ENCODE measurements around the gene APC2. TPM values are rescaled to one million over a fixed set of nuclear protein-coding genes. Genes with fewer than 3 reads are reported as not detected.

Gene APC2
- total RNA-seq, 1 experiment from 2014 or later, result 0.68 TPM

GRCh38 chr19:1505991-1506881 is 56.3 kb downstream of the APC2 start:
- H3K4me1 Mint-ChIP-seq, result peaks cover 13 to 23% of the 10 kb centered on the region in 2 experiments
- no peak overlapping the region for H3K4ac ChIP-seq (ENCODE audit: low read depth, low read length)
- no peak overlapping the region for H2AK5ac ChIP-seq (ENCODE audit: insufficient read length, low read length)
- H3K9ac ChIP-seq (ENCODE audit: extremely low read depth, insufficient read length, low read length), result no peak overlapping the region
- H4K20me1 ChIP-seq (ENCODE audit: control insufficient read depth, insufficient read depth, insufficient read length), result no peaks in the 10 kb centered on the region
- H3K27me3 Mint-ChIP-seq (ENCODE audit: low read depth), result peaks cover 71% of the 10 kb centered on the region
- TF ChIP-seq, protein P1, sequence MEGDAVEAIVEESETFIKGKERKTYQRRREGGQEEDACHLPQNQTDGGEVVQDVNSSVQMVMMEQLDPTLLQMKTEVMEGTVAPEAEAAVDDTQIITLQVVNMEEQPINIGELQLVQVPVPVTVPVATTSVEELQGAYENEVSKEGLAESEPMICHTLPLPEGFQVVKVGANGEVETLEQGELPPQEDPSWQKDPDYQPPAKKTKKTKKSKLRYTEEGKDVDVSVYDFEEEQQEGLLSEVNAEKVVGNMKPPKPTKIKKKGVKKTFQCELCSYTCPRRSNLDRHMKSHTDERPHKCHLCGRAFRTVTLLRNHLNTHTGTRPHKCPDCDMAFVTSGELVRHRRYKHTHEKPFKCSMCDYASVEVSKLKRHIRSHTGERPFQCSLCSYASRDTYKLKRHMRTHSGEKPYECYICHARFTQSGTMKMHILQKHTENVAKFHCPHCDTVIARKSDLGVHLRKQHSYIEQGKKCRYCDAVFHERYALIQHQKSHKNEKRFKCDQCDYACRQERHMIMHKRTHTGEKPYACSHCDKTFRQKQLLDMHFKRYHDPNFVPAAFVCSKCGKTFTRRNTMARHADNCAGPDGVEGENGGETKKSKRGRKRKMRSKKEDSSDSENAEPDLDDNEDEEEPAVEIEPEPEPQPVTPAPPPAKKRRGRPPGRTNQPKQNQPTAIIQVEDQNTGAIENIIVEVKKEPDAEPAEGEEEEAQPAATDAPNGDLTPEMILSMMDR (conservative IDR thresholded peaks at IDR 0.05), result no peak
- H3K4me1 ChIP-seq (ENCODE audit: insufficient read depth, low read length), result no peaks in the 10 kb centered on the region
- H2BK5ac ChIP-seq (ENCODE audit: insufficient read length, low read length), result no peak overlapping the region
- H3K56ac ChIP-seq (ENCODE audit: insufficient read length, low read depth, low read length), result no peak overlapping the region
- no peak overlapping the region for H2BK15ac ChIP-seq (ENCODE audit: low read depth, low read length)
- no peaks in the 10 kb centered on the region for H3K79me2 ChIP-seq (ENCODE audit: insufficient read depth, low read length)
- H2AFZ ChIP-seq (ENCODE audit: low read length), result no peak overlapping the region
- DNase-seq, result no peak
- no peak overlapping the region for H2BK12ac ChIP-seq (ENCODE audit: insufficient read length, low read depth, low read length)
- H4K5ac ChIP-seq (ENCODE audit: insufficient read length, low read depth, low read length), result no peak overlapping the region
- H3K23ac ChIP-seq (ENCODE audit: insufficient read length, low read depth, low read length), result no peak overlapping the region
- no peak overlapping the region for H2BK120ac ChIP-seq (ENCODE audit: low read depth, low read length, poor library complexity, severe bottlenecking)
- no peak overlapping the region for H3K27ac ChIP-seq (ENCODE audit: insufficient read length, low read depth, low read length)
- no peak overlapping the region for H4K8ac ChIP-seq (replicated peaks; ENCODE audit: insufficient read length, low read depth, low read length)
- H2BK20ac ChIP-seq (ENCODE audit: low read depth, low read length, poor library complexity, severe bottlenecking), result no peak overlapping the region
- H3K4me2 ChIP-seq (ENCODE audit: insufficient read depth, insufficient read length, low read length), result no peak overlapping the region
- no CpG with 5 or more reads among the region's 45 CpGs for WGBS (ENCODE audit: extremely low coverage, insufficient read length, low lambda C conversion rate)
- no peak overlapping the region; a peak in 1 of 5 replicates for H3K4me3 Mint-ChIP-seq
- H4K91ac ChIP-seq (ENCODE audit: insufficient read length, low read depth, low read length), result no peak overlapping the region
- no peak overlapping the region for H3K14ac ChIP-seq (ENCODE audit: insufficient read depth, low read length)
- no peak overlapping the region for H3K27ac Mint-ChIP-seq
- H3K23me2 ChIP-seq (ENCODE audit: insufficient read length, low read depth, low read length, poor library complexity, severe bottlenecking), result peaks cover 11% of the 10 kb centered on the region
- no peak overlapping the region for H3T11ph ChIP-seq (ENCODE audit: low read length)
- no peak overlapping the region for H3K18ac ChIP-seq (ENCODE audit: insufficient read length, low read depth, low read length)
- no peaks in the 10 kb centered on the region for H3K36me3 Mint-ChIP-seq (ENCODE audit: insufficient read depth in 1 of 3, low read depth in 3 of 3)
- H3K9me3 Mint-ChIP-seq, result peaks cover under 1 to 5% of the 10 kb centered on the region in 2 experiments; a peak in 3 of 5 replicates
- H3K9me3 ChIP-seq (ENCODE audit: control insufficient read depth, low read depth, low read length), result no peaks in the 10 kb centered on the region
- H3K27me3 ChIP-seq (ENCODE audit: insufficient read depth, low read length), result no peaks in the 10 kb centered on the region; the same call in 1 of the 2 replicates
- no peaks in the 10 kb centered on the region for H3K79me1 ChIP-seq (ENCODE audit: insufficient read depth, low read depth, low read length, poor library complexity, severe bottlenecking)
